Measurements from ENCODE around the gene PTPRG. TPM values are rescaled to one million over a fixed set of nuclear protein-coding genes. Genes with fewer than 3 reads are reported as not detected.

Gene PTPRG
- total RNA-seq, 1 donor from 2014 or later = 39.6 TPM

- no peak overlapping the region for H3K4me2 ChIP-seq (ENCODE audit: low read length)
- no peaks in the 10 kb centered on the region for H3K79me2 ChIP-seq (ENCODE audit: insufficient read depth, low read length)
- Mint-ChIP-seq H3K4me3 (ENCODE audit: unreplicated experiment) (no peak overlapping the region), H3K4me1 (ENCODE audit: low read depth, unreplicated experiment) (no peaks in the 10 kb centered on the region), H3K36me3 (ENCODE audit: low read depth, unreplicated experiment) (peaks cover 5% of the 10 kb centered on the region), H3K9me3 (ENCODE audit: unreplicated experiment) (no peaks in the 10 kb centered on the region), H3K27ac (ENCODE audit: unreplicated experiment) (no peak overlapping the region), H3K27me3 (ENCODE audit: low read depth, unreplicated experiment) (no peaks in the 10 kb centered on the region)
- H3K36me3 ChIP-seq (ENCODE audit: insufficient read depth, low read length) = no peaks in the 10 kb centered on the region
- H3K4me1 ChIP-seq (ENCODE audit: insufficient read depth, low read length) = no peaks in the 10 kb centered on the region
- H3K9me3 ChIP-seq (ENCODE audit: insufficient read depth, low read depth, low read length) = no peaks in the 10 kb centered on the region
- H3K27me3 ChIP-seq (ENCODE audit: insufficient read depth, low read length) = no peaks in the 10 kb centered on the region
- H3K27ac ChIP-seq (ENCODE audit: low read depth, low read length) = no peak overlapping the region
- no peak overlapping the region for H3K4me3 ChIP-seq (ENCODE audit: insufficient read depth, low read depth, low read length)
- DNase-seq (ENCODE audit: low read depth) (no peak), FAIRE-seq (no peak)
- H4K20me1 ChIP-seq (ENCODE audit: insufficient read depth, low read length) = no peaks in the 10 kb centered on the region
- no peak overlapping the region for H3K9ac ChIP-seq (ENCODE audit: low read length)
- no peak overlapping the region for H2AFZ ChIP-seq (ENCODE audit: low read depth, low read length)
- no peak for TF ChIP-seq CTCF (IDR thresholded peaks at IDR 0.05; ENCODE audit: insufficient read depth, low read depth, low read length)
- no peak for TF ChIP-seq EZH2 (IDR thresholded peaks at IDR 0.05; ENCODE audit: insufficient read depth, low read length)
These were observed 694.4 kb downstream of the PTPRG start for GRCh38 chr3:62255758-62256157.

GRCh38 chr3:62259924-62260323 is 698.6 kb downstream of the PTPRG start:
- FAIRE-seq = no peak
- TF ChIP-seq CTCF (IDR thresholded peaks at IDR 0.05; ENCODE audit: insufficient read depth, low read depth, low read length) (no peak), EZH2 (IDR thresholded peaks at IDR 0.05; ENCODE audit: insufficient read depth, low read length) (no peak)
- peaks cover 9% of the 10 kb centered on the region for H3K36me3 Mint-ChIP-seq (ENCODE audit: low read depth, unreplicated experiment)

GRCh38 chr3:62260655-62261054 is 699.3 kb downstream of the PTPRG start:
- Histone ChIP-seq H3K36me3 (ENCODE audit: insufficient read depth, low read length) (no peaks in the 10 kb centered on the region), H3K27ac (ENCODE audit: low read depth, low read length) (no peak overlapping the region), H3K9ac (ENCODE audit: low read length) (no peak overlapping the region), H3K4me2 (ENCODE audit: low read length) (no peak overlapping the region), H3K4me1 (ENCODE audit: insufficient read depth, low read length) (no peaks in the 10 kb centered on the region), H3K79me2 (ENCODE audit: insufficient read depth, low read length) (no peaks in the 10 kb centered on the region), H2AFZ (ENCODE audit: low read depth, low read length) (no peak overlapping the region), H4K20me1 (ENCODE audit: insufficient read depth, low read length) (no peaks in the 10 kb centered on the region), H3K27me3 (ENCODE audit: insufficient read depth, low read length) (no peaks in the 10 kb centered on the region), H3K4me3 (ENCODE audit: insufficient read depth, low read depth, low read length) (no peak overlapping the region), H3K9me3 (ENCODE audit: insufficient read depth, low read depth, low read length) (no peaks in the 10 kb centered on the region)
- no peak for TF ChIP-seq CTCF (IDR thresholded peaks at IDR 0.05; ENCODE audit: insufficient read depth, low read depth, low read length)
- TF ChIP-seq EZH2 (IDR thresholded peaks at IDR 0.05; ENCODE audit: insufficient read depth, low read length) = no peak
- Mint-ChIP-seq H3K27ac (ENCODE audit: unreplicated experiment) (no peak overlapping the region), H3K9me3 (ENCODE audit: unreplicated experiment) (no peaks in the 10 kb centered on the region), H3K27me3 (ENCODE audit: low read depth, unreplicated experiment) (no peaks in the 10 kb centered on the region), H3K4me3 (ENCODE audit: unreplicated experiment) (no peak overlapping the region), H3K36me3 (ENCODE audit: low read depth, unreplicated experiment) (peaks cover 9% of the 10 kb centered on the region), H3K4me1 (ENCODE audit: low read depth, unreplicated experiment) (peaks cover 2% of the 10 kb centered on the region)
- no peak for DNase-seq (ENCODE audit: low read depth)
- FAIRE-seq = no peak

More at GRCh38 chr3:62259924-62260323, 698.6 kb downstream of the PTPRG start:
- Mint-ChIP-seq H3K9me3 (ENCODE audit: unreplicated experiment) (no peaks in the 10 kb centered on the region), H3K27me3 (ENCODE audit: low read depth, unreplicated experiment) (no peaks in the 10 kb centered on the region), H3K27ac (ENCODE audit: unreplicated experiment) (no peak overlapping the region), H3K4me1 (ENCODE audit: low read depth, unreplicated experiment) (peaks cover 2% of the 10 kb centered on the region), H3K4me3 (ENCODE audit: unreplicated experiment) (no peak overlapping the region)
- Histone ChIP-seq H3K36me3 (ENCODE audit: insufficient read depth, low read length) (no peaks in the 10 kb centered on the region), H3K9ac (ENCODE audit: low read length) (no peak overlapping the region), H3K79me2 (ENCODE audit: insufficient read depth, low read length) (no peaks in the 10 kb centered on the region), H3K4me2 (ENCODE audit: low read length) (no peak overlapping the region), H3K9me3 (ENCODE audit: insufficient read depth, low read depth, low read length) (no peaks in the 10 kb centered on the region), H3K27me3 (ENCODE audit: insufficient read depth, low read length) (no peaks in the 10 kb centered on the region), H3K4me1 (ENCODE audit: insufficient read depth, low read length) (no peaks in the 10 kb centered on the region), H3K4me3 (ENCODE audit: insufficient read depth, low read depth, low read length) (no peak overlapping the region), H2AFZ (ENCODE audit: low read depth, low read length) (no peak overlapping the region), H3K27ac (ENCODE audit: low read depth, low read length) (no peak overlapping the region), H4K20me1 (ENCODE audit: insufficient read depth, low read length) (no peaks in the 10 kb centered on the region)
- no peak for DNase-seq (ENCODE audit: low read depth)
